ENCODE results near the gene MYCBPAP.

The MYCBPAP gene

DNA sequence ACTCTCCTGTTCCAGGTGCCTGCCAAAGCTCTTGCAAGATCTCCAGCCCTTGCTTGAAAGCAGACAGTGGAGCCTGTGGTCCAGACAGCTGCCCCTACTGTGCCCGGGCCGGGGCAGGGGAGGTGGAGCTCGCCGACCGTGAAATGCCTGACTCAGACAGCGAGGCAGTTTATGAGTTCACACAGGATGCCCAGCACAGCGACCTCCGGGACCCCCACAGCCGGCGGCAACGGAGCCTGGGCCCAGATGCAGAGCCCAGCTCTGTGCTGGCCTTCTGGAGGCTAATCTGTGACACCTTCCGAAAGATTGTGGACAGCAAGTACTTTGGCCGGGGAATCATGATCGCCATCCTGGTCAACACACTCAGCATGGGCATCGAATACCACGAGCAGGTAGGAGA is 69.9 kb downstream of the MYCBPAP start:
- DNase-seq, result no peak

GRCh38 chr17:50579399-50579798 is 71.2 kb downstream of the MYCBPAP start:
- DNase-seq, result no peak

DNA sequence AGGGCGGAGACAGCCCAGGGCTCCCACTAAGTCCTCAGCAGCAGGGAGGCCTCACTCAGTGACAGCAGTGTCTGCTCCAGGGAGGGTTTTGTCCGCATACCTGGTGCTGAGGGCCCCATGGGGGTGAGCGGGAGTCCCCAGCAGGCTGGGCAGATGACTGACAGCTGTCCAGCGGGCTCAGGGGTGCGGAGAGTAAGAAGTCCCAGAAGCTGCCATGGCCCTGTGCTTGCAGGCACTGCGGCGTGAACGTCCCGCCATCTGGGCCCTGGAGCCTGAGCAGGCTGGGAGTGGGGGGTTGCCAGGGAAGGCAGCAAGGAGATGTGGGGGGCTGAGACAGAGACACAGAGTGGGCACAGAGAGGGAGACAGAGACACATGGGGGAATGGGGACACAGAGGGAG is 72.4 kb downstream of the MYCBPAP start:
- no peak for DNase-seq
